Esophagus squamous epithelium (tissue), 4 donors: ENCODE data around the gene LAMB3.

Source experiments
- CTCF ChIP-seq, 6 experiments: fragments of 450-650 bp in 4 of 6; fragments of 200-600 bp in 2 of 6; sonication (generic) in 2 of 6; IDR thresholded peaks; one replicate each; pipeline ENCODE4 v1.5.1; 2016 to 2019; ENCODE audit warnings: antibody characterized with exemption in 6 of 6, mild to moderate bottlenecking in 4 of 6, moderate library complexity in 4 of 6
- POLR2A ChIP-seq, 4 donors: fragments of 450-650 bp; IDR thresholded peaks; one replicate each; pipeline ENCODE4 v1.6.1; 2017; ENCODE audit warnings: antibody characterized with exemption in 4 of 4, mild to moderate bottlenecking in 4 of 4, moderate library complexity in 3 of 4

- TF ChIP-seq POLR2A (IDR thresholded peaks at IDR 0.05): no peak
- TF ChIP-seq CTCF (IDR thresholded peaks at IDR 0.05): no peak
Measured at GRCh38 chr1:209635850-209636249, 16.4 kb downstream of the LAMB3 start.
